ENCODE measurements around the gene BDNF. TPM values are rescaled to one million over a fixed set of nuclear protein-coding genes. Genes with fewer than 3 reads are reported as not detected.
A peak's percentile ranks its signal among the peaks of the same experiment; 100 is the strongest.

BDNF gene
- total and polyA plus RNA-seq, 2 donors (not counting 1 experiment from before 2014, with no cell fraction given) = not detected

DNA sequence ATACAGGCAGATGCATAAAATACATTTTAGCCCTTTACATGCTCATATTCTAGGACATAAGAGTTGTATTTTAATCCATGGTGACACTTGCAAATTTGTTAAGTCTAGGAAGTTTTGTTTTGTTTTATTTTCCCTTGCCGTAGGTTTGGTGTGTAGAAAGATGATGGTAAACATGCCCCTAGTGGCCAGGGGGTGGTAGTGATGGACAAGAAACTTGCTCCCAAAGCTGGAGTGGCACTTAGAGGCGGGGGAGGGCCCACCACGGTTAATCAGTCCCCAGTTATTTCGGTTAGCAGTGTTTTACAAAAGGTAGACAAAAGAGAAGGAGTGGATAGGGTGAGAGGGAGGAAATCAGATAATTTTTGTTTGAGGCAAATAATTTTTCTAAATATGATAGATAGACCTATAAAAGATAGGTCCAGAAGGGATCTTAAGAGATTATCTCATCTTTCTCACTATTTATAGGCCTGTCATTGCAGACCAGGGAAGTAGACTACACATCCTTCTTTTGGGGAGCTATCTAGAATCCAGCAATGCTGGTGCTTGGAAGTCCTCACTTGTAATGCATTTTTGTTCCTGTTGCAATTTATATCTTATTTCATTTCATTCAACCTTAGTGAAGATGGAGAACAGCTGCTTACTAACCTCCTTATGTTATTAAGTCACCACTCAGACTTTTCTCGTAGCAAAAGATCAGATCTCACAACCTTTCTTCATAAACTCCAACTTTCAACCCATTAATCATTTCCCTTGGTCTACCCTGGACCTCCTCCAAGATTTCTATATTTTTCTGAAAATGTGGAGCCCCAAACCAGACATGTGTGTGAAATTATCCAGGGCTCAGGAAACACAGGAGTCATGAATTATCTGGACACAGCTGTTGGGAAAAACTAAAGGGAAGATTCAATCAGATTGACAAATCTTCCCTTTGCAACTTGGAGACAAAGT, 5.9 kb upstream of the BDNF start:
- Mint-ChIP-seq H3K27ac (no peak overlapping the region), H3K4me3 (no peak overlapping the region), H3K4me1 (peaks cover 9% of the 10 kb centered on the region), H3K27me3 (peaks cover 44% of the 10 kb centered on the region), H3K9me3 (ENCODE audit: insufficient read depth) (no peaks in the 10 kb centered on the region)
- Histone ChIP-seq H2AFZ (ENCODE audit: insufficient read depth, low read depth, low read length, poor library complexity, severe bottlenecking) (no peak overlapping the region), H3K9ac (ENCODE audit: low read length) (no peak overlapping the region), H3K4me1 (ENCODE audit: control insufficient read depth in 2 of 2, insufficient read depth in 2 of 2, low read length in 2 of 2) (peaks cover 7 to 8% of the 10 kb centered on the region in 2 donors), H3K4me3 (ENCODE audit: control extremely low read depth in 1 of 5, extremely low read depth in 1 of 5, insufficient read depth in 1 of 5, low read depth in 2 of 5, low read length in 4 of 5) (no peak overlapping the region), H3K36me3 (replicated peaks in 1 of 2; ENCODE audit: control extremely low read depth in 1 of 2, control insufficient read depth in 1 of 2, extremely low read depth in 1 of 2, insufficient read depth in 2 of 2, low read length in 1 of 2) (no peaks in the 10 kb centered on the region), H3K4me2 (replicated peaks; ENCODE audit: low read depth, low read length, poor library complexity, severe bottlenecking) (no peak overlapping the region), H3K27me3 (replicated peaks in 1 of 4; ENCODE audit: control extremely low read depth in 1 of 4, control insufficient read depth in 3 of 4, insufficient read depth in 4 of 4, low read length in 3 of 4) (peaks cover 0 to 17% (median 16%) of the 10 kb centered on the region in 4 experiments), H3K79me2 (ENCODE audit: control insufficient read depth, insufficient read depth, low read length) (no peaks in the 10 kb centered on the region), H3K27ac (ENCODE audit: low read length in 2 of 2) (no peak overlapping the region), H4K20me1 (ENCODE audit: control insufficient read depth, insufficient read depth, low read length, poor library complexity, severe bottlenecking) (no peaks in the 10 kb centered on the region), H3K9me3 (ENCODE audit: control extremely low read depth in 1 of 3, control insufficient read depth in 2 of 3, insufficient read depth in 1 of 3, low read length in 2 of 3) (peaks cover 0 to 3% (median 1%) of the 10 kb centered on the region in 3 donors)
- POLR2A ChIA-PET = no interaction called here
- 13% methylated on average over 3 of the region's 5 CpGs for WGBS (ENCODE audit: insufficient coverage)
- intact Hi-C loops (cut with micrococcal nuclease) = no loop called here
- ATAC-seq (ENCODE audit: low read depth) (no peak), DNase-seq (no peak)
- TF ChIP-seq, protein P1, sequence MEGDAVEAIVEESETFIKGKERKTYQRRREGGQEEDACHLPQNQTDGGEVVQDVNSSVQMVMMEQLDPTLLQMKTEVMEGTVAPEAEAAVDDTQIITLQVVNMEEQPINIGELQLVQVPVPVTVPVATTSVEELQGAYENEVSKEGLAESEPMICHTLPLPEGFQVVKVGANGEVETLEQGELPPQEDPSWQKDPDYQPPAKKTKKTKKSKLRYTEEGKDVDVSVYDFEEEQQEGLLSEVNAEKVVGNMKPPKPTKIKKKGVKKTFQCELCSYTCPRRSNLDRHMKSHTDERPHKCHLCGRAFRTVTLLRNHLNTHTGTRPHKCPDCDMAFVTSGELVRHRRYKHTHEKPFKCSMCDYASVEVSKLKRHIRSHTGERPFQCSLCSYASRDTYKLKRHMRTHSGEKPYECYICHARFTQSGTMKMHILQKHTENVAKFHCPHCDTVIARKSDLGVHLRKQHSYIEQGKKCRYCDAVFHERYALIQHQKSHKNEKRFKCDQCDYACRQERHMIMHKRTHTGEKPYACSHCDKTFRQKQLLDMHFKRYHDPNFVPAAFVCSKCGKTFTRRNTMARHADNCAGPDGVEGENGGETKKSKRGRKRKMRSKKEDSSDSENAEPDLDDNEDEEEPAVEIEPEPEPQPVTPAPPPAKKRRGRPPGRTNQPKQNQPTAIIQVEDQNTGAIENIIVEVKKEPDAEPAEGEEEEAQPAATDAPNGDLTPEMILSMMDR (IDR thresholded peaks at IDR 0.05) = peak; percentile 66
- no peak for TF ChIP-seq EZH2 (IDR thresholded peaks at IDR 0.05; ENCODE audit: borderline replicate concordance, insufficient read depth, low read depth, low read length, poor library complexity, severe bottlenecking)
- CTCF ChIA-PET = interaction anchor here (1.6 kb wide), 1 partner anchor 11 kb away, joined by 6 read pairs; no protein-coding TSS in a partner anchor

DNA sequence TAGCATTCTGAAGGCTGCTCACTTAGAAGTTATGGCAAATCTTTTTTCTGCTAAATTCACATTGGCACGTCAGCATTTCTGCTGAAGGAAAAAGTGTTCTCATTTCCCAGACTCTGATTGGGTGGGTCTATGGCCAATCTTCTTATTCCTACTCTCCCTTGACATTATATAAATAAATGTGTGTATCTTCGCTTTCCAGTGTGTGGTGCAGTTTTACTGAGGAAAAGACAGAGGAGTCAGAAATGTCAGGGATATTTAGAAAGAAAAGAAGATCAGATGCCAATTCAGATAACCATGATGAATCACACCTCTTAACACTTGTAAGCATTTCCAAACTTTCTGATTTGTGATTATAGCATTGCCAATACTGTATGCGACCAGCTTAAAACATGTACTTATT, 3.2 kb upstream of the BDNF start:
- no peak overlapping the region for H3K4me3 Mint-ChIP-seq
- Histone ChIP-seq H3K36me3 (replicated peaks in 1 of 2; ENCODE audit: control extremely low read depth in 1 of 2, control insufficient read depth in 1 of 2, extremely low read depth in 1 of 2, insufficient read depth in 2 of 2, low read length in 1 of 2) (no peaks in the 10 kb centered on the region), H3K9ac (ENCODE audit: low read length) (no peak overlapping the region), H3K79me2 (ENCODE audit: control insufficient read depth, insufficient read depth, low read length) (no peaks in the 10 kb centered on the region), H3K27ac (ENCODE audit: low read length in 2 of 2) (no peak overlapping the region), H4K20me1 (ENCODE audit: control insufficient read depth, insufficient read depth, low read length, poor library complexity, severe bottlenecking) (no peaks in the 10 kb centered on the region), H3K4me1 (ENCODE audit: control insufficient read depth in 2 of 2, insufficient read depth in 2 of 2, low read length in 2 of 2) (peaks cover 30% of the 10 kb centered on the region in 2 donors), H3K9me3 (ENCODE audit: control extremely low read depth in 1 of 3, control insufficient read depth in 2 of 3, insufficient read depth in 1 of 3, low read length in 2 of 3) (peaks cover 0 to 3% (median 1%) of the 10 kb centered on the region in 3 donors), H3K27me3 (replicated peaks in 1 of 4; ENCODE audit: control extremely low read depth in 1 of 4, control insufficient read depth in 3 of 4, insufficient read depth in 4 of 4, low read length in 3 of 4) (peaks cover under 1 to 39% (median 31%) of the 10 kb centered on the region in 4 experiments), H2AFZ (ENCODE audit: insufficient read depth, low read depth, low read length, poor library complexity, severe bottlenecking) (no peak overlapping the region), H3K4me2 (replicated peaks; ENCODE audit: low read depth, low read length, poor library complexity, severe bottlenecking) (no peak overlapping the region), H3K4me3 (ENCODE audit: control extremely low read depth in 1 of 5, extremely low read depth in 1 of 5, insufficient read depth in 1 of 5, low read depth in 2 of 5, low read length in 4 of 5) (no peak overlapping the region)
- H3K27me3 Mint-ChIP-seq = peaks cover 58% of the 10 kb centered on the region
- H3K4me1 Mint-ChIP-seq = peaks cover 29% of the 10 kb centered on the region
- ChIA-PET POLR2A (no interaction called here), CTCF (interaction anchor here (1.2 kb wide), 1 partner anchor 7 kb away, joined by 3 read pairs; no protein-coding TSS in a partner anchor)
- ATAC-seq (ENCODE audit: low read depth) = no peak
- WGBS (ENCODE audit: insufficient coverage) = no CpG with 5 or more reads among the region's 3 CpGs
- no peak overlapping the region for H3K27ac Mint-ChIP-seq
- H3K9me3 Mint-ChIP-seq (ENCODE audit: insufficient read depth) = no peaks in the 10 kb centered on the region
- TF ChIP-seq, protein P1 (IDR thresholded peaks at IDR 0.05) = no peak
- no peak for TF ChIP-seq EZH2 (IDR thresholded peaks at IDR 0.05; ENCODE audit: borderline replicate concordance, insufficient read depth, low read depth, low read length, poor library complexity, severe bottlenecking)
- no peak for DNase-seq
- intact Hi-C loops (cut with micrococcal nuclease) = no loop called here

Data from B cell (primary cell).